HUES48 (cell line): ENCODE data around the gene ARHGEF7.

Experiments
- H3K27ac ChIP-seq: one replicate; pipeline ENCODE4 v1.7.0; 2013; ENCODE audit warnings: low read depth, low read length, inconsistent platforms
- H3K27me3 ChIP-seq: 2 replicates; pipeline ENCODE4 v1.6.1; 2013; ENCODE audit warnings: mild to moderate bottlenecking, low read length; ENCODE audit not compliant: control insufficient read depth, insufficient read depth
- H3K36me3 ChIP-seq: 2 replicates; pipeline ENCODE4 v1.6.1; 2013; ENCODE audit warnings: low read length; ENCODE audit not compliant: control insufficient read depth, insufficient read depth
- H3K4me1 ChIP-seq: 2 replicates; pipeline ENCODE4 v1.6.1; 2013; ENCODE audit warnings: mild to moderate bottlenecking, low read length; ENCODE audit not compliant: control insufficient read depth, insufficient read depth
- H3K4me3 ChIP-seq: 2 replicates; pipeline ENCODE4 v1.5.1; 2013; ENCODE audit warnings: mild to moderate bottlenecking, low read depth, low read length
- H3K9ac ChIP-seq: 2 replicates; pipeline ENCODE4 v1.6.1; 2013; ENCODE audit warnings: mild to moderate bottlenecking, low read depth, low read length, moderate library complexity
- H3K9me3 ChIP-seq: 2 replicates; pipeline ENCODE4 v1.6.1; 2013; ENCODE audit warnings: low read length; ENCODE audit not compliant: control insufficient read depth, insufficient read depth

ARHGEF7 gene

DNA sequence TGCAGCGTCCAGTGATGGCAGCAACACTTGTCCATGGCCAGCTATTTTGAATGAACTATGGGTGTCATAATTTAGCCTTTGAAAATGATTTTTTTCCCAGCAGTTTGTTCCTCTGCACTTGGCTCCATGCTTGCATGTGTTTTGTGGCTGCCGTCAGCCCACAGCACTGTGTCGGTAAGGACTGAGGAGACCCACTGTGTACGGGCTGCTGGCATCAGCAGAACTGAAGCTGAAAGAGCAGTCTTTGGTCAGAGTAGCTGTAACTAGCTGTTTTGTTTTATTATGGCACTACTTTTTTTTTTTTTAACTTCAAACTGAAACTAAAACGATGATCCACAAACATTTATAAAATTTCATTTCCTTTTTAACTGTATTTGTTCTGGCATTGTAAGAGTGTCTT lies 155.0 kb downstream of the ARHGEF7 start:
- H3K4me1 ChIP-seq = peaks cover 9% of the 10 kb centered on the region; the same call in 1 of the 2 replicates
- H3K9me3 ChIP-seq = no peaks in the 10 kb centered on the region
- no peak overlapping the region for H3K9ac ChIP-seq
- H3K4me3 ChIP-seq = no peak overlapping the region
- no peaks in the 10 kb centered on the region for H3K27me3 ChIP-seq
- no peak overlapping the region for H3K27ac ChIP-seq
- H3K36me3 ChIP-seq = peaks cover 66% of the 10 kb centered on the region

DNA sequence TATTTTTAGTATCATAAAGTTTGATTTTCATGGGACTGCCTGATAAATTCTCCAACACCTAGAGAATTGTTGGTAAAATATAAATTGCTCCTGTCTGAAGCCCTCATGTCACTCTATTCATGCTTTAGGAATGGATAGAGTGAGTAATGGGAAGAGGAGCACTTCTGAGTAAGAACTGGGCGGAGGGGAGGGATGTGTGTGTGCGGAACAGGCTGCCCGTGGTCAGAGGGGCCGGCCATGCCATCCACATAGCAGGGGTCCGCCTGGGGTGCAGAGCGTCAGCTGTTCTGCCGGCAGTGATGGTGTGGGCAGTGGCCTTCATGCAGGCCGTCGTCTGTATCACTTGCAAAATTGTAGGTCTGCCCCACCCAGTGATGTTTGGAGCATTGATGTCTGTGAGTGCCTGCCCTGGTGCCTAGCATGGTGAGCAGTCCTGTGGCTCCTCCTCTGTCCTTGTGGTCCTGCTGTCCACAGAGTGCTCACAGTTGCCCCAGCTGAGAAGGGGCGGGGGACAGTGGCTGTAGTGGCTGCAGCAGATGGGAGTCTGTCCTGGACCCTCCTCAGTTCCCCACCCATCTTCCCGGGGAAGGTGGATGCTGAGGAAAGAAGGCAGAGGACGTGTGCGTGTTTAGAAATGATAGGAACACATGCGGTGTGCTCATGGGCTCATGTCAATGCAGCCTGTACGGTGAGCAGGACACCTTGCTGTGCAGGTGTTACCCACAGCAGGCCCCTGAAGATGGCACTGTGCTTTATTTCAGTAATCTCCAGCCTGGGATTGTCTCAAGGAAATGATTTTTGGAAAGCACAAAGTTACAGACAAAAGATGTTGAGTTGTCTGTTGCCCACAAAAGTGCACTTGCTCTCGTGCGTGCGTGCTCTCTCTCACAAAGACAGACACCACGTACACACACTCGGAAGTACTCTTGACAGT lies 155.9 kb downstream of the ARHGEF7 start:
- Histone ChIP-seq H3K36me3 (peaks cover 75% of the 10 kb centered on the region), H3K9me3 (no peaks in the 10 kb centered on the region), H3K27ac (no peak overlapping the region), H3K4me1 (peaks cover under 1% of the 10 kb centered on the region; the same call in 1 of the 2 replicates), H3K27me3 (no peaks in the 10 kb centered on the region), H3K9ac (no peak overlapping the region), H3K4me3 (no peak overlapping the region)

- H3K9me3 ChIP-seq = no peaks in the 10 kb centered on the region
- H3K4me3 ChIP-seq = no peak overlapping the region
- H3K27ac ChIP-seq = no peak overlapping the region
- H3K9ac ChIP-seq = no peak overlapping the region
- H3K4me1 ChIP-seq = no peaks in the 10 kb centered on the region
- H3K27me3 ChIP-seq = no peaks in the 10 kb centered on the region
- peaks cover 84% of the 10 kb centered on the region for H3K36me3 ChIP-seq
These were observed 157.0 kb downstream of the ARHGEF7 start for GRCh38 chr13:111272117-111272516.

- Histone ChIP-seq H3K27me3 (no peaks in the 10 kb centered on the region), H3K9me3 (no peaks in the 10 kb centered on the region), H3K36me3 (peaks cover 86% of the 10 kb centered on the region), H3K27ac (no peak overlapping the region), H3K4me1 (no peaks in the 10 kb centered on the region), H3K4me3 (no peak overlapping the region), H3K9ac (no peak overlapping the region)
These were observed 160.3 kb downstream of the ARHGEF7 start for GRCh38 chr13:111275382-111275781.

DNA sequence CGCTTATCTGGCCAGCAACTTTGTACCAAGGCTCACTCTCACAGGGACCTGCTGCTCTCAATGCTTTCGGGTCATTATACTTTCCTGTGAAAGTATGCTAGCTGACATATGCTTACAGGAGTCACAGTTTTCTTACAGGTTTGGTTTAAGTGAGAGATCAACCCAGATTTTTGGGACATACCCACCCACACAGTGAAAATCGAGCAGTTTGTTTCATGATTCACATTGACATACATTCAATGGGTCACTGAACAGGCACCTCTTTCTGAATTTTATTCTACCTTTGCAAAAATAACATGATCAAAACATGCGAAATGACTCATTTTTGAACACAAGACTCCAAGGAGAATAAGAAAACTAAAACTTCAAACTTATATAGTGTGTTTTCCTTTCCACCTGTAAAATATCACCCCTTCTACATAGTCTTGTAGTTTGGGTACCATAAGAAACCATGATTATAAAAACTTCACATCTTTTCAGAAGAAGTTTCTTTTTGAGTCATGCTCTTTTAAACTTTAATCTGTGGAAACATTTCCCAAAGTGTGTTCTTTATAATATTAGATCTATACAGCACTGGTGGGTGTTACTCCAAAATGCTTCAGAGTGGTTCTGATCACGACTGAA lies 161.0 kb downstream of the ARHGEF7 start:
- H3K4me1 ChIP-seq = no peaks in the 10 kb centered on the region
- H3K27ac ChIP-seq = no peak overlapping the region
- no peaks in the 10 kb centered on the region for H3K9me3 ChIP-seq
- no peak overlapping the region for H3K9ac ChIP-seq
- no peak overlapping the region for H3K4me3 ChIP-seq
- peaks cover 85% of the 10 kb centered on the region for H3K36me3 ChIP-seq
- H3K27me3 ChIP-seq = no peaks in the 10 kb centered on the region

- Histone ChIP-seq H3K36me3 (peaks cover 99% of the 10 kb centered on the region), H3K27ac (no peak overlapping the region), H3K9ac (no peak overlapping the region), H3K27me3 (no peaks in the 10 kb centered on the region), H3K4me3 (no peak overlapping the region), H3K9me3 (no peaks in the 10 kb centered on the region), H3K4me1 (no peaks in the 10 kb centered on the region)
These were observed 163.1 kb downstream of the ARHGEF7 start for GRCh38 chr13:111278258-111278657.

- H3K4me3 ChIP-seq = no peak overlapping the region
- H3K27ac ChIP-seq = no peak overlapping the region
- H3K9ac ChIP-seq = no peak overlapping the region
- no peaks in the 10 kb centered on the region for H3K27me3 ChIP-seq
- H3K4me1 ChIP-seq = no peaks in the 10 kb centered on the region
- no peaks in the 10 kb centered on the region for H3K9me3 ChIP-seq
- peaks cover 99% of the 10 kb centered on the region for H3K36me3 ChIP-seq
These were observed 163.9 kb downstream of the ARHGEF7 start for GRCh38 chr13:111278743-111279652.

- H3K27me3 ChIP-seq = no peaks in the 10 kb centered on the region
- no peak overlapping the region for H3K4me3 ChIP-seq
- no peaks in the 10 kb centered on the region for H3K9me3 ChIP-seq
- H3K4me1 ChIP-seq = no peaks in the 10 kb centered on the region
- no peak overlapping the region for H3K27ac ChIP-seq
- peaks cover 99% of the 10 kb centered on the region for H3K36me3 ChIP-seq
- no peak overlapping the region for H3K9ac ChIP-seq
These were observed 165.1 kb downstream of the ARHGEF7 start for GRCh38 chr13:111280226-111280625.

DNA sequence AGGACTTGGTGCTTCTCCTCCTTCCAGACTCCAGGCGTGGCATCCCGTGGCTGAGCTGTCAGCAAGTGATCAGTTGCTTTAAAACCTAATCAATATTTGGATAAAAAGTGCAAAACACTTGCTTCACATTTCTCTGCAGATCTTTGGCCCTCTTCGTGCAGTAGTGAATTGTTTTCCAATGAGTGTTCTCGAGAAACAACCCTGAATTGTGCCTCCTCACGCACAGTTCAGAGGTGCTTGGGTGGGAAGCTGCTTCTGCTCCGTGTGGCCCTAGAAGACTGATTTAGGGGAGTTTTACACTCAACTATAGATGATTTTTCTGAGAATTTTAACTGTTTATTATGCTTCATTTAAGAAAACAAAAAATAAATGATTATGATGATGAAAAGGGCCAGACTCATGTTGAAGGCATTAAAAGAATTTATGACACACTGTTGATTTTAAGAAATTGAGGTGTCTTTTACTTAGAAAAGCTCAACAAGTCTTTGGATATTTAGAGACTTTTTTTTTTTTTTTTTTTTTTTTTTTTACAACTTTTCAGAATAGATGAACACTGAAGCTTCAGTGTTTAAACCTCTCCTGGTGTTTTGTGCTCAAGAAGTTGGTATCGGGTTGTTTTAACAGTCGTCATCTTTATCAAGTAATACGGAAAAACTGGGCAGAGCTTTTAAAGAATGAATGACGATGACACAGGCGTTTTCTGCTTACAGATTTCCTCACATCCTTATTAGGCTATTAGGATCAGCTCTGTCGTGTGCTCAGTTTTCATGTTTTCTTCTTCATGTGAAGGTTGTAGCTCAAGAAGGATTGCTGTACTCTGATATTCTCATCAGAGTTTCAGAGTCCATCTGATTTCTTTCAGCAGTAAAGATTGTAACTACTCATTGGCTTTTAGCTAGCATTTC lies 165.8 kb downstream of the ARHGEF7 start:
- peaks cover 98% of the 10 kb centered on the region for H3K36me3 ChIP-seq
- H3K27ac ChIP-seq = no peak overlapping the region
- H3K4me1 ChIP-seq = no peaks in the 10 kb centered on the region
- H3K9ac ChIP-seq = no peak overlapping the region
- no peaks in the 10 kb centered on the region for H3K27me3 ChIP-seq
- H3K4me3 ChIP-seq = no peak overlapping the region
- H3K9me3 ChIP-seq = no peaks in the 10 kb centered on the region

- no peak overlapping the region for H3K4me3 ChIP-seq
- H3K4me1 ChIP-seq = no peaks in the 10 kb centered on the region
- peaks cover 98% of the 10 kb centered on the region for H3K36me3 ChIP-seq
- no peaks in the 10 kb centered on the region for H3K27me3 ChIP-seq
- no peaks in the 10 kb centered on the region for H3K9me3 ChIP-seq
- no peak overlapping the region for H3K9ac ChIP-seq
- no peak overlapping the region for H3K27ac ChIP-seq
These were observed 166.7 kb downstream of the ARHGEF7 start for GRCh38 chr13:111281751-111282311.
